ENCODE results near the gene SNX3.
"Not testable (repeated sequence)": the region's sequence is repeated elsewhere in the genome, so short reads cannot be mapped to it uniquely, and the experiment has no call there.

SNX3 gene

DNA sequence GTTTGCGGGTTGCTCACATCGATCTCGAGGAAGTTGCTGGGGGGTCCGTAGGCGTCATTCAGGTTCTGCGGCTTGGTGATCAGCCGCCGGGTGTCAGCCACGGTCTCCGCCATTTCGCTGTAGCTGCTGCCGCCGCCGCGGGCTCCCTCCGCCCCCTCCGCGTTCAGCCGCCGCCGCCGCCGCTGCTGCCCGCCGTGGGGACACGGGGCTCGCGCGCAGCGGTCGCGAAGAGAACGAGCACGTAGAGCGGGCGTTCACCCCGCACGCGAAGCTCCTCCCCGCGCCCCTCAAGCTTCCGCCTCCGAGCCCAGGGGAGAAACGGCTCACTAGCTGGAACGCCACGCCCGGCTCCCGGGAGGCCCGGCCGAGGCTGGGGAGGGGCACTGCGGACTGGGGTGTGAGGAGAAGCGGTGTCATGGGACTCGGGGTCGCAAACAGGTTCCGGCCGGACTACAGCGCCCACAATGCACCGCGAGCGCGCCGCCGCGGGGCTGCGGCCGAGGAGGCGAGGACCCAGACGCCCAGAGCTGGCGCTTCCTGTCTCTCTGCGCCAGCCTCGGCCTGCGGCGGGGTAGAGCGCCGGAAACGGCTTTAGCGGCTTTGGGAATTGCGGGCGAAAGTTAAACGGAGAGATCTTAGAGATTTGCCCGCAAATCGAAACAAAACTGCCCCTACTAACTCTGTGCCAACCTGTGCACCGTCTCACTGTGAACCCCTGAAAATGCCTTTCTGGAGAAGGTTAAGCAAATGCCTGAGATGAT, at the start of gene SNX3:
TSS of gene SNX3 (minus strand) at position 232 of the 761 bp plus-strand sequence. CDS start at position 113, 119 bp downstream.
- no peaks in the 10 kb centered on the region for H3K9me3 ChIP-seq (ENCODE audit: insufficient read depth, low read length, severe bottlenecking)
- peaks cover 40% of the 10 kb centered on the region for H3K4me1 ChIP-seq (ENCODE audit: insufficient read depth, low read length)
- no peaks in the 10 kb centered on the region for H3K27me3 ChIP-seq (ENCODE audit: insufficient read depth, low read length, poor library complexity)
- peaks cover 55% of the 10 kb centered on the region for H3K79me2 ChIP-seq (ENCODE audit: insufficient read depth, low read length)
- TF ChIP-seq, protein P1, sequence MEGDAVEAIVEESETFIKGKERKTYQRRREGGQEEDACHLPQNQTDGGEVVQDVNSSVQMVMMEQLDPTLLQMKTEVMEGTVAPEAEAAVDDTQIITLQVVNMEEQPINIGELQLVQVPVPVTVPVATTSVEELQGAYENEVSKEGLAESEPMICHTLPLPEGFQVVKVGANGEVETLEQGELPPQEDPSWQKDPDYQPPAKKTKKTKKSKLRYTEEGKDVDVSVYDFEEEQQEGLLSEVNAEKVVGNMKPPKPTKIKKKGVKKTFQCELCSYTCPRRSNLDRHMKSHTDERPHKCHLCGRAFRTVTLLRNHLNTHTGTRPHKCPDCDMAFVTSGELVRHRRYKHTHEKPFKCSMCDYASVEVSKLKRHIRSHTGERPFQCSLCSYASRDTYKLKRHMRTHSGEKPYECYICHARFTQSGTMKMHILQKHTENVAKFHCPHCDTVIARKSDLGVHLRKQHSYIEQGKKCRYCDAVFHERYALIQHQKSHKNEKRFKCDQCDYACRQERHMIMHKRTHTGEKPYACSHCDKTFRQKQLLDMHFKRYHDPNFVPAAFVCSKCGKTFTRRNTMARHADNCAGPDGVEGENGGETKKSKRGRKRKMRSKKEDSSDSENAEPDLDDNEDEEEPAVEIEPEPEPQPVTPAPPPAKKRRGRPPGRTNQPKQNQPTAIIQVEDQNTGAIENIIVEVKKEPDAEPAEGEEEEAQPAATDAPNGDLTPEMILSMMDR (IDR thresholded peaks at IDR 0.05; ENCODE audit: borderline replicate concordance, extremely low read depth, low read length, poor library complexity, severe bottlenecking): peak; percentile 24
- TF ChIP-seq EZH2 (IDR thresholded peaks at IDR 0.05; ENCODE audit: borderline replicate concordance, low read depth, low read length, severe bottlenecking): no peak
- peak within 1 kb of the TSS; percentile 66 to 78 for H3K4me3 ChIP-seq (ENCODE audit: low read depth in 1 of 2, low read length in 2 of 2)
- H3K36me3 ChIP-seq (ENCODE audit: insufficient read depth, low read length): peaks cover 4% of the 10 kb centered on the region; the same call in 1 of the 2 replicates
- H3K4me2 ChIP-seq (ENCODE audit: insufficient read depth, low read length): peak within 1 kb of the TSS; percentile 70
- peaks cover 1% of the 10 kb centered on the region; the same call in 1 of the 2 replicates for H4K20me1 ChIP-seq (ENCODE audit: insufficient read depth, low read length)
- DNase-seq: peak; percentile 96
- peak; percentile 89 for ATAC-seq (ENCODE audit: insufficient read depth, low read depth)
- H3K9ac ChIP-seq (ENCODE audit: low read depth, low read length): peak within 1 kb of the TSS; percentile 86
- peak within 1 kb of the TSS; percentile 94 for H2AFZ ChIP-seq (ENCODE audit: low read depth, low read length)
- peak within 1 kb of the TSS; percentile 97 for H3K27ac ChIP-seq (ENCODE audit: low read length)

DNA sequence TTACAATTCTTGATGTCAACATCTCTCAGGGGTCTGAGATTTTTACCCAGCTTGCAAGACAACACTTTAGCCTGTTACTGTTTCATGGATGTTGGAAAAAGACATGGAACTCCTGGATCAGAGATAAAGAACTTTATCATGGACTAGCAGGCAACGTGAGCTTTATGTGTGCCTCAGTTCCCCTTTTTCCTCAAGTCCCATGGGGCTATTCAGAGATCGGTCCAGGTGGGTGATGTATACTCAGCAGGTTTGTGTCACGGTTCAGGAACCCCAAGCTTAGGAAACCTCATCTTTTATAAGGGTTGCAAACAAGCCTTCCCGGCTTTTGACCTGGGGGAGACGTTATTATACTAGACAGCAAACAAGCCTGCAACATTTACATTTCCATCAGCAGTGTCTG, 49.0 kb upstream of the SNX3 start:
- no peak for DNase-seq
- Histone ChIP-seq H3K27me3 (ENCODE audit: insufficient read depth, low read length, poor library complexity) (no peaks in the 10 kb centered on the region), H3K79me2 (ENCODE audit: insufficient read depth, low read length) (peaks cover 3% of the 10 kb centered on the region; the same call in 1 of the 2 replicates), H3K4me2 (ENCODE audit: insufficient read depth, low read length) (no peak overlapping the region), H3K27ac (ENCODE audit: low read length) (no peak overlapping the region), H3K36me3 (ENCODE audit: insufficient read depth, low read length) (no peaks in the 10 kb centered on the region), H2AFZ (ENCODE audit: low read depth, low read length) (no peak overlapping the region), H3K9ac (ENCODE audit: low read depth, low read length) (no peak overlapping the region), H3K9me3 (ENCODE audit: insufficient read depth, low read length, severe bottlenecking) (no peaks in the 10 kb centered on the region), H4K20me1 (ENCODE audit: insufficient read depth, low read length) (no peaks in the 10 kb centered on the region), H3K4me1 (ENCODE audit: insufficient read depth, low read length) (no peaks in the 10 kb centered on the region), H3K4me3 (ENCODE audit: low read depth in 1 of 2, low read length in 2 of 2) (no peak overlapping the region)
- no peak for TF ChIP-seq EZH2 (IDR thresholded peaks at IDR 0.05; ENCODE audit: borderline replicate concordance, low read depth, low read length, severe bottlenecking)
- TF ChIP-seq, protein P1 (IDR thresholded peaks at IDR 0.05; ENCODE audit: borderline replicate concordance, extremely low read depth, low read length, poor library complexity, severe bottlenecking): no peak
- ATAC-seq (ENCODE audit: insufficient read depth, low read depth): no peak

DNA sequence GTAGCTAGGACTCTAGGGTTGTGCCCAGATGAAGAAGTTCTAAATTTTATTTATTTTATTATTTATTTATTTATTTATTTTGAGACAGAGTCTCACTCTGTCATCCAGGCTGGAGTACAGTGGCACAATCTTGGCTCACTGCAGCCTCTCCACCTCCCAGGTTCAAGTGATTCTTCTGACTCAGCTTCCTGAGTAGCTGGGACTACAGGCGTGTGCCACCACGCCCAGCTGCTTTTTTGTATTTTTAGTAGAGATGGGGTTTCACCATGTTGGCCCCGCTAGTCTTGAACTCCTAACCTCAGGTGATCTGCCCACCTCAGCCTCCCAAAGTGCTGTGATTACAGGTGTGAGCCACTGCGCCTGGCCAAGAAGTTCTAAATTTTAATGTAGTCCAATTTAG, 47.8 kb upstream of the SNX3 start:
- not testable (repeated sequence) for H3K9ac ChIP-seq (ENCODE audit: low read depth, low read length); H3K4me1 ChIP-seq (ENCODE audit: insufficient read depth, low read length); H3K4me3 ChIP-seq (ENCODE audit: low read depth in 1 of 2, low read length in 2 of 2); DNase-seq; H3K27me3 ChIP-seq (ENCODE audit: insufficient read depth, low read length, poor library complexity); ATAC-seq (ENCODE audit: insufficient read depth, low read depth); H3K27ac ChIP-seq (ENCODE audit: low read length); H3K79me2 ChIP-seq (ENCODE audit: insufficient read depth, low read length); H3K36me3 ChIP-seq (ENCODE audit: insufficient read depth, low read length); H2AFZ ChIP-seq (ENCODE audit: low read depth, low read length); H4K20me1 ChIP-seq (ENCODE audit: insufficient read depth, low read length); H3K4me2 ChIP-seq (ENCODE audit: insufficient read depth, low read length); H3K9me3 ChIP-seq (ENCODE audit: insufficient read depth, low read length, severe bottlenecking)

DNA sequence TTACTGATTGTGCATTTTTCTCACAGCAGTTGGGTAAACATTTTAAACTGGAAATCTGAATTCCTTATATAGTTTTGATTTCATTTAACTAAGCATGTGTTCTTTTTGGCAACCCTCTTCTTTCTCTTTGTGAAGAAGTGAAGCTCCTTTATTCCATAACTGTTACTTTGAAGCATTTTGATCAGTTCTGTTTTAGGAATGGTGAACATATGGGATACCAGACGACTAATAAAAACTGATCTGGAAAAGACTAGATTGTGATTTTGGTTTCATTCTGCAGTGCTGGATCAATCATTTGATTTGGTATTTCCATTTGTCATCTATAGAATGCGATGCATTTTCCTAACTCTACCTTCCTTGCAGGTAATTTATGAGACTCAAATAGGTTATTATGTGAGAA, 43.8 kb upstream of the SNX3 start:
- ATAC-seq (ENCODE audit: insufficient read depth, low read depth) (no peak), DNase-seq (no peak)
- H3K27ac ChIP-seq (ENCODE audit: low read length): no peak overlapping the region
- no peaks in the 10 kb centered on the region for H3K36me3 ChIP-seq (ENCODE audit: insufficient read depth, low read length)
- no peaks in the 10 kb centered on the region for H4K20me1 ChIP-seq (ENCODE audit: insufficient read depth, low read length)
- no peaks in the 10 kb centered on the region for H3K27me3 ChIP-seq (ENCODE audit: insufficient read depth, low read length, poor library complexity)
- no peak overlapping the region for H3K4me3 ChIP-seq (ENCODE audit: low read depth in 1 of 2, low read length in 2 of 2)
- no peak overlapping the region for H2AFZ ChIP-seq (ENCODE audit: low read depth, low read length)
- TF ChIP-seq, protein P1 (IDR thresholded peaks at IDR 0.05; ENCODE audit: borderline replicate concordance, extremely low read depth, low read length, poor library complexity, severe bottlenecking): no peak
- TF ChIP-seq EZH2 (IDR thresholded peaks at IDR 0.05; ENCODE audit: borderline replicate concordance, low read depth, low read length, severe bottlenecking): no peak
- H3K9ac ChIP-seq (ENCODE audit: low read depth, low read length): no peak overlapping the region
- H3K4me1 ChIP-seq (ENCODE audit: insufficient read depth, low read length): no peaks in the 10 kb centered on the region
- H3K4me2 ChIP-seq (ENCODE audit: insufficient read depth, low read length): no peak overlapping the region
- H3K9me3 ChIP-seq (ENCODE audit: insufficient read depth, low read length, severe bottlenecking): no peaks in the 10 kb centered on the region
- no peaks in the 10 kb centered on the region; the same call in 1 of the 2 replicates for H3K79me2 ChIP-seq (ENCODE audit: insufficient read depth, low read length)

Measured in DND-41 (cell line).